AG04449 (cell line): Measurements from ENCODE around the gene SCAF4.

Experiments used
- CTCF ChIA-PET: fragments of 350-600 bp; formaldehyde crosslinking; extraction: SDS; loops from one replicate; lab custom pipeline; 2021; ENCODE audit warnings: antibody characterized with exemption; lab: Yijun Ruan, JAX
- POLR2A ChIA-PET: fragments of 400-600, 350-600 bp; formaldehyde crosslinking; extraction: SDS; loops from one replicate; lab custom pipeline; 2020; ENCODE audit warnings: antibody characterized with exemption, inconsistent platforms; lab: Yijun Ruan, JAX
- DNase-seq: peaks from one replicate; pipeline ENCODE4 v3.0.0-alpha.2; 2010; ENCODE audit warnings: low read depth, low spot score
- H3K4me3 ChIP-seq: 2 replicates; pipeline ENCODE4 v1.5.1; 2011; ENCODE audit warnings: low read depth, mild to moderate bottlenecking, control low read depth, low read length
- TF ChIP-seq, protein P1 (sequence below): IDR thresholded peaks from one replicate; pipeline ENCODE4 v1.5.1; 2011; ENCODE audit warnings: mild to moderate bottlenecking, moderate library complexity, low read length, control low read depth, inconsistent platforms; ENCODE audit not compliant: insufficient read depth; ENCODE audit errors: missing control alignments

The SCAF4 gene

DNA sequence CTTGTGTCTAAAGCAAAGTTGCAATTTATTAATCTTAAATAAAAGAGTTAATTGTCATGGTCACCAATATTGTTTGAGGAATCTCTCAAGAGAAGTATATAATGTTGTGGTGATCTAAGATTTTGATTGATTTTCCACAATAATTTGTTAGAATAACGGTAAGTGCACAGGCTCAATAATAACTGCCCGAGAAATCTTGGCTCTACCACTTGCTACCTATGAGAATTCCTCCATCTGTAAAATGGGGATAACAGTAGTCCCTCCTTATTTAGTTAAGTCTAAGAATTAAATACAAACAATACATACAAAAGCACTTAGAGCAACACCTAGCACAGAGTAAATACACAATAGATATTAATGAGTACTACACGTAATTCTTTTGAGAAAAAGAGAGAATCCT lies 18.8 kb downstream of the SCAF4 start:
- ChIA-PET POLR2A (no interaction called here), CTCF (no interaction called here)
- no peak for DNase-seq
- no peak overlapping the region for H3K4me3 ChIP-seq
- TF ChIP-seq, protein P1, sequence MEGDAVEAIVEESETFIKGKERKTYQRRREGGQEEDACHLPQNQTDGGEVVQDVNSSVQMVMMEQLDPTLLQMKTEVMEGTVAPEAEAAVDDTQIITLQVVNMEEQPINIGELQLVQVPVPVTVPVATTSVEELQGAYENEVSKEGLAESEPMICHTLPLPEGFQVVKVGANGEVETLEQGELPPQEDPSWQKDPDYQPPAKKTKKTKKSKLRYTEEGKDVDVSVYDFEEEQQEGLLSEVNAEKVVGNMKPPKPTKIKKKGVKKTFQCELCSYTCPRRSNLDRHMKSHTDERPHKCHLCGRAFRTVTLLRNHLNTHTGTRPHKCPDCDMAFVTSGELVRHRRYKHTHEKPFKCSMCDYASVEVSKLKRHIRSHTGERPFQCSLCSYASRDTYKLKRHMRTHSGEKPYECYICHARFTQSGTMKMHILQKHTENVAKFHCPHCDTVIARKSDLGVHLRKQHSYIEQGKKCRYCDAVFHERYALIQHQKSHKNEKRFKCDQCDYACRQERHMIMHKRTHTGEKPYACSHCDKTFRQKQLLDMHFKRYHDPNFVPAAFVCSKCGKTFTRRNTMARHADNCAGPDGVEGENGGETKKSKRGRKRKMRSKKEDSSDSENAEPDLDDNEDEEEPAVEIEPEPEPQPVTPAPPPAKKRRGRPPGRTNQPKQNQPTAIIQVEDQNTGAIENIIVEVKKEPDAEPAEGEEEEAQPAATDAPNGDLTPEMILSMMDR: no peak

- POLR2A ChIA-PET: no interaction called here
- no peak for DNase-seq
- H3K4me3 ChIP-seq: no peak overlapping the region
- TF ChIP-seq, protein P1: no peak
- CTCF ChIA-PET: no interaction called here
These were observed 20.1 kb downstream of the SCAF4 start for GRCh38 chr21:31711745-31712285.

DNA sequence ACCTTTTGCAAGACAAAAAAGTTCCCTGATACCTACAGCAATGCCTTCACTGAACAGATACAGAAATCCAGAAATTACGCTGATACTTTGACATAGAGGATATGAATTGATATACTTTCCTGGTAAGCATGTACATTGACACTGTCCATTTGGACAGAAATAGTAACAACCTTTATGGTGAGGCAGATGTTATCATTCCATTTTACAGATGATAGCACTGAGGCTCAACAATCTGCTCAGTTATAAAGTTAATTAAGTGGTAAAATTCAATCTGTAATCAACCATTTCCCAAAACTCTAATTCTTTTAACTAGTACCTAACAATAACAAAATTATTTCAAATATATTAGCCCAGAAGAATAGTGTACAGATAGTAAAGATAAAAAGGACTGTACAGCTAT lies 20.6 kb downstream of the SCAF4 start:
- CTCF ChIA-PET: no interaction called here
- DNase-seq: no peak
- H3K4me3 ChIP-seq: no peak overlapping the region
- TF ChIP-seq, protein P1: no peak
- POLR2A ChIA-PET: no interaction called here

GRCh38 chr21:31710586-31710985 lies 21.3 kb downstream of the SCAF4 start:
- TF ChIP-seq, protein P1: no peak
- no peak overlapping the region for H3K4me3 ChIP-seq
- peak; percentile 57 for DNase-seq
- POLR2A ChIA-PET: no interaction called here
- CTCF ChIA-PET: no interaction called here

- ChIA-PET CTCF (no interaction called here), POLR2A (no interaction called here)
- H3K4me3 ChIP-seq: no peak overlapping the region
- DNase-seq: no peak
- TF ChIP-seq, protein P1: no peak
These were observed 23.4 kb downstream of the SCAF4 start for GRCh38 chr21:31708541-31708940.

GRCh38 chr21:31707499-31707898 lies 24.4 kb downstream of the SCAF4 start:
- no peak for DNase-seq
- ChIA-PET CTCF (no interaction called here), POLR2A (no interaction called here)
- no peak overlapping the region for H3K4me3 ChIP-seq
- TF ChIP-seq, protein P1: no peak
